GM20431 (cell line): ENCODE data around the gene HAVCR2.
"Not testable (repeated sequence)": the region's sequence is repeated elsewhere in the genome, so short reads cannot be mapped to it uniquely, and the experiment has no call there.

Experiments used
- in situ Hi-C: fragments of 300-500 bp; cut with MseI, MboI; formaldehyde crosslinking; loops from one replicate; pipeline ENCODE4 v1.15.0; 2020; ENCODE audit warnings: low sequenced_read_pairs; ENCODE audit not compliant: unreplicated experiment

Gene HAVCR2

DNA sequence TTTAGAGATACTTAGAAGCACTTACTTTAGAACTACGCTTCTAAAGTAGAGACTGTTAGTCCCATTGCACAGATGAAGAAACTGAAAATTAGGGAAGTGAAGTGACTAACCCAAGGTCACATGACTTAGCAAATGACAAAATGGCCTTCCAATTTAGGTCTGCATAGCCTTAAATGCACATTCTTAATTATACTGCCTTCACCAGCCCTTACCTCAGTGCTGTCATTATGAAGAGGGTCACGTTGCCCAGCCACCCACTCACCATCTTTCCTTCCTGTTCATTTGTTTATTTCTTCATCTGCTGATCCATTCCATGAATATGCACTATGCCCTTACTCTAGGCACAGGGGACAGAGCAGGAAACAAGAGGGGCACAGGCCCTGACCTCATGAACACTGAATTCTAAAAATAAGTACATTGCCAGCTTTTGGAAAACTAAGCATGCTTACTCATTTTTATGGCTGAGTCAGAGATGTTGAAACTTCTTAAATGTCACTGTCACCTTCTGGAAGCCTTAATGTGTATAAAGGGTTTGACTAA lies 8.6 kb downstream of the HAVCR2 start:
- in situ Hi-C loops, result no loop called here

DNA sequence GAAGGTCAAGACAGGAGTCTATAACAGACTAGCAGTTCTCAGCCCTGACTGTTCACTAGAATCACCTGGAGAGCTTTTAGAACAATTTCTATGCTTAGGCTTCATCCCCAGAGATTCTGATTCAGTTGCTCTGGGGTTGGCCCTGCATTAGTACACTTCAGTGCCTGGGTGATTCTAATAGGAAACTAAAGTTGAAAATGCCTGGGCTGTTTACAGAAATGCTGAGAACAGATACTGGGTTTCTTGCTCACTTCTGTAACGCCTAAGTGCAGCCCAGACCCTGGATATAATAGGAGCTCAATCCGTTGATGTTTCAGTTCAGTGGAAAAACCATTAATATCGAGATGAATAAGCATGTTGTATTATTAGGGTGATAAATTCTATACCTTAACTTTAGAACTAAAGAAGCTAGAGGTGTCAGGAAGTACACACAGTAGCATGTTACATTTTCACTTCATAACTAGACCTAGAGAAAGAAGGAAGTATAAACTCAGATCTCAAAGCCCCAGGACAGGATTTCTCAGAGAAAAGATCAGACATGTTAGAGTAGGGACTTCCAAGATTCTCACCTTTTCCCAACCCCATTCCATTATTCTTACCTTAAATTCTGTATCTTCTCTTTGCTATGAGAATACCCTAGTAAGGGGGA lies 20.4 kb downstream of the HAVCR2 start:
- in situ Hi-C loops, result no loop called here

GRCh38 chr5:157086751-157087359 lies 22.0 kb downstream of the HAVCR2 start:
- in situ Hi-C loops, result no loop called here

- in situ Hi-C loops, result no loop called here
Measured at GRCh38 chr5:157085930-157086329, 22.9 kb downstream of the HAVCR2 start.

- in situ Hi-C loops, result no loop called here
Measured at GRCh38 chr5:157080286-157080685, 28.6 kb downstream of the HAVCR2 start.

DNA sequence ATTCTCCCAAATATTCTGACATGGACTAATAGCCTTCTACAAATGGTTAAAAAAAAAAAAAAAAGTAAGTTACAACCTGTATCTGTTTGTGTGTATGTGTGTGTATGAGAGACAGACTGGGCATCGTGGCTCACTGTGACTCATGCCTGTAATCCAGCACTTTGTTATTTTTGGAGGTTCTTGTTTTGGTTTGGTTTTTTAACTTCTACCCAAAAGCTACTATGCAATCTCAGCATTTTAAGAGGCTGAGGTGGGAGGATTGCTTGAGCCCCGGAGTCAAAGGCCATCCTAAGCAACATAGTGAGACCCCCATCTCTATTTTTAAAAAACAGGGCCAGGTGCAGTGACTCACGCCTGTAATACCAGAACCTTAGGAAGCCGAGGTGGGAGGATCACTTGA lies 32.3 kb downstream of the HAVCR2 start:
- in situ Hi-C loops, result no loop called here

DNA sequence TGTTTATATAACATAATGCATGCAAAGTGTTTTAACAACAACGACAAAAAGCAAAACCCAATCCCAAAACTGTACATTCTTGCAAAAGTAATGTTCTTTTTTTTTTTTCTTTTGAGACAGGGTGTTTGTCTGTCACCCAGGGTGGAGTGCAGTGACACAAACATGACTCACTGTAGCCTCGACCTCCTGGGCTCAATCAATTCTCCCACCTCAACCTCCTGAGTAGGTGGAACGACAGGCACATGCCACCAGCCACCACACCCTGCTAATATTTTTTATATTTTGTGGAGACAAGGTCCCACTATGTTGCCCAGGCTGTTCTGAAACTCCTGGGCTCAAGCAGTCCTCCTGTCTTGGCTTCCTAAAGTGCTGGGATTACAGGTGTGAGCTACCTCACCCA lies 36.3 kb downstream of the HAVCR2 start:
- in situ Hi-C loops, result no loop called here

DNA sequence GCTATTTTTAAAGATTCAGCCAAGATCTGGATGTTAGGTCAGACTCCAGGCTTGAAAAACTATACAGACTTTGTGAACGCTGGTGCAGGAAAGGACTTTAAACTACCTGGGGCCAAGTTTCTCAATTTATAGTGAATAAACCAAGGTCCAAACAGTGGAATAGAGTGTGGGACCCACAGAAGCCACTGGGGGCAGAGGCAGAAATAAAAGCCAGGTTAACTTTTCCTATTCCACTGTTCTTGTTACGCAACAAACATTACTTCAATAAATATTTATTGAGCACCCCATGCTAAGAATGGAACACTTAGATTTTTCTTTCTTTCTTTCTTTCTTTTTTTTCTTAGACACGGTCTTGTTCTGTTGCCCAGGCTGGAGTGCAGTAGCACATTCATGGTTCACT lies 38.9 kb downstream of the HAVCR2 start:
- in situ Hi-C loops, result no loop called here

DNA sequence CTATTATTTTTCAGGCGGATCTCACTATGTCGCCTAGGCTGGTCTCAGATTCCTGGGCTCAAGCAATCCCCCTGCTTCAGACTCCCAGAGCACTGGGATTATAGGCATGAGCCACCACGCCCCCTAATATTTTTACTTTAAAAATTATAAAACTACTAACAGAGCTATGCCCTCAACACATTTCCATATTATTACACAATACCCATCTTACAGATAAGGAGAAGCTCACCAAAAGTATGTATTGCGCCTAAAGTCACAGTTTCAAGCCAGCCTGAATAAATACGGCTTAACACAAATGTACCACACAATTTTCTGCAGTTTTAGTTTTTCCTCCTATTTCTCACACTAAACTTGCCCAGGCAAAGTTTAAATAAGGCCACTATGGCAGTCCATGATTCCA lies 40.1 kb downstream of the HAVCR2 start:
- in situ Hi-C loops, result no loop called here

GRCh38 chr5:157068339-157068738 lies 40.5 kb downstream of the HAVCR2 start:
- in situ Hi-C loops, result no loop called here

GRCh38 chr5:157067005-157067404 lies 41.8 kb downstream of the HAVCR2 start:
- in situ Hi-C loops, result no loop called here

DNA sequence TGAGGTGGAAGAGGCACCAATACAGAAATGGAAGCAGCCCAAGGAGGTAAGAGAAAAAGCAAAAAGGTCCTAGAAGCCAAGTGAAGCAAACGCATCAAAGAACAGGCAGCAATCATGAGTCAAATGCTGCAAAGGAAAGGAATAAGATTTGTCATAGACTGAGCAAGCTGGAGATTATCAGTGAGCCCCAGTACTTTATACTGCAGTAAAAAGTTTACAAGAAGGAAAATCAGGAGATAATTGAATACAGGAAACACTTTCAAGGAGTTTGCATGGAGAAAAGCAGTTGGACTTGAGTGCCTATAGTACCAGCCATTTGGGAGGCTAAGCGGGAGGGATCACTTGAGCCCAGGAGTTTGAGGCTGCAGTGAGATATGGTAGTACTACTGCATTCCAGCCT lies 42.8 kb downstream of the HAVCR2 start:
- in situ Hi-C loops, result no loop called here

DNA sequence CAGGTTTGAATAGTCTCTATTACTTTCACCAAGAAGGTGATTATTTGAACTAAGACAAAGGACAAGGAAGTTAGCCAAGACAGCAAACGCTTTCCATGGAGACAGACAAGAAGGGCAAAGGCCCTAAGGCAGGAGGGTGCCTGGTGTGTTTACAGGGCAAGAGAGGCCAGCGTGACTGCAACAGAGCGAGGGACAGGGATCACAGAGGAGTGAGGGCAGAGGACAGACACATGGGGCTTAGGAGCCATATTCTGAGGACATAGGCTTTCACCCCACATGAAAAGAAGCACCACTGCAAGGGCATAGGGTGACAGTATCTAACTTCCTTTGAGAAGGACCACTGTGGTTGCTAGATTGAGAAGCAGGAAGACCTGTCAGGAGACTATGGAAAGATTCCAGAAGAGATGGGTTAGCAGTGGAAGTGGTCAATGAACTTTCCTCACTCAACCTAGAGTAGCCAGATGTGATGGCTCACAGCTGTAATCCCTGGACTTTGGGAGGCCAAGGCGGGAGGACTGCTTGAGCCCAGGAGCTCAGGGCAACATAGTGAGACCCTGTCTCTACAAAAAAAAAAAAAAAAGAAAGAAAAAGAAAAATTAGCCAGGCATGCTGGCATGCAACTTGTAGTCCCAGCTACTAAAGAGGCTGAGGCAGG lies 44.9 kb downstream of the HAVCR2 start:
- in situ Hi-C loops, result no loop called here

DNA sequence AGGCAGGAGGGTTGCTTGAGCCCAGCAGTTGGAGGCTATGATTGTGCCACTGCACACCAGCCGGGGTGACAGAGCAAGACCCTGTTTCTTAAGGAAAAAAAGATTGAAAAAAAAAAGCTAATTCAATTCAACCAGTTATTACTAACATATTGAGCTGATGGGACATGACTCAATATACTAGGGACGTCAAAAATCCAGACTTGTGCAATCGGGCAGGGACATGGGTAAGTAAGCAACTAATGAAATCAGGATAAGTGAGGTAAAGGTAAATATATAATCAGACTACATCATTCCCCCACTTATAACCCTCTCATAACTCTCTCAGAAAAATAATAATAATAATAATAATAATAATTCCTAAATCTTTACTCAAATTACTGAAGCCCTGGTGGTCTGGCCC lies 49.0 kb downstream of the HAVCR2 start:
- in situ Hi-C loops, result no loop called here

DNA sequence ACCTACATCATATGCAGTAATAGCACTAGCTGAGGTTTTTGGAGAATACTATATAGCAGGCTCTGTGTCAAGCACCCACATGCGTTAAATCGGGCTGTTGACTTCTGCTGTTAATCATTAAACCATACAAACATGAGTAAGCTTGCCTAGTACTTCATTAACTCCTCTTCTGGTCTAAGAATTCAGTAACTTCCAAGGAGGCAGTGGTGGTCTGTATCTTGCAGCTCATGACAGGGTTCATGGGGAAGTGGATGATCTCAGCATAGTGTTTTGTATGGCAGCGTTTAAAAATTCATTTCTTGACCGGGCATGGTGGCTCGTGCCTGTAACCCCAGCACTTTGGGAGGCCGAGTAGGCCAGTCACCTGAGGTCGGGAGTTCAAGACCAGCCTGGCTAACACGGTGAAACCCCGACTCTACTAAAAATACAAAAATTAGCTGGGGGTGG lies 49.7 kb downstream of the HAVCR2 start, which contains the start of gene HAVCR1:
TSS of gene HAVCR1 (minus strand) at position 24 of the 447 bp plus-strand sequence. CDS start 1,173 bp downstream, outside the sequence.
- in situ Hi-C loops, result no loop called here

- in situ Hi-C loops, result no loop called here
Measured at GRCh38 chr5:157057459-157058370, 51.1 kb downstream of the HAVCR2 start.

DNA sequence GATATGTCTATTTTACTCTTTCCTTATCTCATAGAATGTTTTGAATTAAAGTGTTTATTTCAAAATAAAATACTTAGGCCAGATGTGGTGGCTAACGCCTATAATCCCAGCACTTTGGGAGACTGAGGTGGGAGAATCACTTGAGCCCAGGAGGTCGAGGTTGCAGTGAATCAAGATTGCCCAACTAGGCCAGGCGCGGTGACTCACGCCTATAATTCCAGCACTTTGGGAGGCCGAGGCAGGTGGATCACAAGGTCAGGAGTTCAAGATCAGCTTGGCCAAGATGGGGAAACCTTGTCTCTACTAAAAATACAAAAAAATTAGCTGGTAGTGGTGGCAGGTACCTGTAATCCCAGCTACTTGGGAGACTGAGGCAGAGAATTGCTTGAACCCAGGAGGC lies 52.0 kb downstream of the HAVCR2 start:
- in situ Hi-C loops, result not testable (repeated sequence)

- in situ Hi-C loops, result no loop called here
Measured at GRCh38 chr5:157051604-157052245, 57.1 kb downstream of the HAVCR2 start.

- in situ Hi-C loops, result no loop called here
Measured at GRCh38 chr5:157050050-157050449, 58.8 kb downstream of the HAVCR2 start.

DNA sequence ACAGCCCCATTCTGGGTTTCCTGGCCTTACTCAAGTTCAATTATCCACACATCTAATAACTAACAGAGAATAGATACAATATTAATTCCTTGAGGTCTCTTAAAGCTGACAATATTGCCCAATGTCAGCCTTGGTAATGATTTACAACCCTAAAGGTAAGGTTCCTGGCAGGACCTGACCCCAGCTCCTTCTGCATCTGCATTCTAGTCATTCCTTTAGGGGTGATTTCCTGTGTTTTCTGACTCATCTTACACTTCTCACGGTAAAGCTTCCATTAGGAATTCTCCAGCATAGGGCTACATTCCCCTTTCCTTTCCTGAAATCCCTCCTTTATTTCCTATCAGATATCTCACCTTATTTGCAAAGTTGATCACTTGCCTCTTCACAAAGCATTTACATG lies 59.2 kb downstream of the HAVCR2 start:
- in situ Hi-C loops, result no loop called here
